Measurements from ENCODE around the gene KLK3. TPM values are rescaled to one million over a fixed set of nuclear protein-coding genes. Genes with fewer than 3 reads are reported as not detected.

Gene KLK3
- total RNA-seq, 2 donors from 2014 or later = not detected

GRCh38 chr19:50821622-50822021, 33.1 kb upstream of the KLK3 start:
- no peak for ATAC-seq (replicated peaks in 1 of 2)
- Mint-ChIP-seq H3K4me3 (no peak overlapping the region), H3K4me1 (ENCODE audit: low read depth) (peaks cover 40% of the 10 kb centered on the region), H3K27ac (no peak overlapping the region), H3K9me3 (peaks cover 0 to 2% of the 10 kb centered on the region in 2 donors), H3K27me3 (ENCODE audit: low read depth) (peaks cover 58% of the 10 kb centered on the region), H3K36me3 (ENCODE audit: insufficient read depth in 2 of 2) (peaks cover 0 to 6% of the 10 kb centered on the region in 2 donors)
- DNase-seq = no peak

- H3K36me3 Mint-ChIP-seq (ENCODE audit: insufficient read depth in 2 of 2) = no peaks in the 10 kb centered on the region
- H3K27ac Mint-ChIP-seq = no peak overlapping the region
- H3K9me3 Mint-ChIP-seq = no peaks in the 10 kb centered on the region
- DNase-seq = no peak
- H3K4me1 Mint-ChIP-seq (ENCODE audit: low read depth) = peaks cover 29% of the 10 kb centered on the region
- ATAC-seq (replicated peaks in 1 of 2) = no peak
- H3K4me3 Mint-ChIP-seq = no peak overlapping the region
- peaks cover 68% of the 10 kb centered on the region for H3K27me3 Mint-ChIP-seq (ENCODE audit: low read depth)
These were observed 32.0 kb upstream of the KLK3 start for GRCh38 chr19:50822661-50823208.

GRCh38 chr19:50823389-50824042, 31.2 kb upstream of the KLK3 start, which contains the start of gene KLK1:
Gene KLK1 (minus strand): TSS chr19:50823787. CDS start chr19:50823748, 39 bp downstream.
- no peak within 1 kb of the TSS for H3K27ac Mint-ChIP-seq
- DNase-seq = no peak
- no peak within 1 kb of the TSS for H3K4me3 Mint-ChIP-seq
- no peak for ATAC-seq (replicated peaks in 1 of 2)
- no peaks in the 10 kb centered on the region for H3K36me3 Mint-ChIP-seq (ENCODE audit: insufficient read depth in 2 of 2)
- peaks cover 21% of the 10 kb centered on the region for H3K4me1 Mint-ChIP-seq (ENCODE audit: low read depth)
- H3K27me3 Mint-ChIP-seq (ENCODE audit: low read depth) = peaks cover 72% of the 10 kb centered on the region
- no peaks in the 10 kb centered on the region for H3K9me3 Mint-ChIP-seq

GRCh38 chr19:50826492-50827240, 28.0 kb upstream of the KLK3 start:
- no peak for ATAC-seq (replicated peaks in 1 of 2)
- Mint-ChIP-seq H3K9me3 (no peaks in the 10 kb centered on the region), H3K27me3 (ENCODE audit: low read depth) (peaks cover 49% of the 10 kb centered on the region), H3K4me3 (no peak overlapping the region), H3K27ac (no peak overlapping the region), H3K4me1 (ENCODE audit: low read depth) (no peaks in the 10 kb centered on the region), H3K36me3 (ENCODE audit: insufficient read depth in 2 of 2) (no peaks in the 10 kb centered on the region)
- no peak for DNase-seq

GRCh38 chr19:50827476-50827875, 27.2 kb upstream of the KLK3 start:
- no peak overlapping the region for H3K27ac Mint-ChIP-seq
- no peaks in the 10 kb centered on the region for H3K9me3 Mint-ChIP-seq
- no peaks in the 10 kb centered on the region for H3K36me3 Mint-ChIP-seq (ENCODE audit: insufficient read depth in 2 of 2)
- no peak overlapping the region for H3K4me3 Mint-ChIP-seq
- ATAC-seq (replicated peaks in 1 of 2) (no peak), DNase-seq (no peak)
- H3K4me1 Mint-ChIP-seq (ENCODE audit: low read depth) = no peaks in the 10 kb centered on the region
- peaks cover 49% of the 10 kb centered on the region for H3K27me3 Mint-ChIP-seq (ENCODE audit: low read depth)

GRCh38 chr19:50829801-50830200, 24.9 kb upstream of the KLK3 start:
- Mint-ChIP-seq H3K27me3 (ENCODE audit: low read depth) (peaks cover 57% of the 10 kb centered on the region), H3K4me1 (ENCODE audit: low read depth) (no peaks in the 10 kb centered on the region), H3K36me3 (ENCODE audit: insufficient read depth in 2 of 2) (no peaks in the 10 kb centered on the region), H3K27ac (no peak overlapping the region), H3K9me3 (no peaks in the 10 kb centered on the region), H3K4me3 (no peak overlapping the region)
- no peak for ATAC-seq (replicated peaks in 1 of 2)
- no peak for DNase-seq

- no peak for ATAC-seq (replicated peaks in 1 of 2)
- DNase-seq = no peak
- H3K27me3 Mint-ChIP-seq (ENCODE audit: low read depth) = peaks cover 63% of the 10 kb centered on the region
- no peak overlapping the region for H3K27ac Mint-ChIP-seq
- peaks cover 5% of the 10 kb centered on the region for H3K4me1 Mint-ChIP-seq (ENCODE audit: low read depth)
- no peak overlapping the region for H3K4me3 Mint-ChIP-seq
- H3K36me3 Mint-ChIP-seq (ENCODE audit: insufficient read depth in 2 of 2) = no peaks in the 10 kb centered on the region
- no peaks in the 10 kb centered on the region for H3K9me3 Mint-ChIP-seq
These were observed 24.3 kb upstream of the KLK3 start for GRCh38 chr19:50830266-50831025.

- peaks cover 64% of the 10 kb centered on the region for H3K27me3 Mint-ChIP-seq (ENCODE audit: low read depth)
- no peaks in the 10 kb centered on the region for H3K9me3 Mint-ChIP-seq
- peaks cover 8% of the 10 kb centered on the region for H3K4me1 Mint-ChIP-seq (ENCODE audit: low read depth)
- no peak overlapping the region for H3K27ac Mint-ChIP-seq
- no peaks in the 10 kb centered on the region for H3K36me3 Mint-ChIP-seq (ENCODE audit: insufficient read depth in 2 of 2)
- no peak overlapping the region for H3K4me3 Mint-ChIP-seq
- no peak for ATAC-seq (replicated peaks in 1 of 2)
- DNase-seq = no peak
These were observed 23.7 kb upstream of the KLK3 start for GRCh38 chr19:50831026-50831396.

- Mint-ChIP-seq H3K36me3 (ENCODE audit: insufficient read depth in 2 of 2) (no peaks in the 10 kb centered on the region), H3K27ac (no peak overlapping the region), H3K27me3 (ENCODE audit: low read depth) (peaks cover 65% of the 10 kb centered on the region), H3K4me3 (no peak overlapping the region), H3K9me3 (no peaks in the 10 kb centered on the region), H3K4me1 (ENCODE audit: low read depth) (peaks cover 22% of the 10 kb centered on the region)
- DNase-seq (no peak), ATAC-seq (replicated peaks in 1 of 2) (no peak)
These were observed 22.0 kb upstream of the KLK3 start for GRCh38 chr19:50832666-50833065.

GRCh38 chr19:50833117-50833801, 21.5 kb upstream of the KLK3 start, which contains the start of gene KLK15:
Gene KLK15 (minus strand): TSS chr19:50833574. CDS start chr19:50831492, 2,082 bp downstream.
- H3K27ac Mint-ChIP-seq = no peak within 1 kb of the TSS
- no peak for ATAC-seq (replicated peaks in 1 of 2)
- no peaks in the 10 kb centered on the region for H3K36me3 Mint-ChIP-seq (ENCODE audit: insufficient read depth in 2 of 2)
- H3K4me1 Mint-ChIP-seq (ENCODE audit: low read depth) = peaks cover 22% of the 10 kb centered on the region
- H3K9me3 Mint-ChIP-seq = no peaks in the 10 kb centered on the region
- no peak for DNase-seq
- H3K27me3 Mint-ChIP-seq (ENCODE audit: low read depth) = peaks cover 63% of the 10 kb centered on the region
- no peak within 1 kb of the TSS for H3K4me3 Mint-ChIP-seq

GRCh38 chr19:50833802-50834167, 20.9 kb upstream of the KLK3 start:
- Mint-ChIP-seq H3K4me1 (ENCODE audit: low read depth) (peaks cover 22% of the 10 kb centered on the region), H3K27ac (no peak overlapping the region), H3K27me3 (ENCODE audit: low read depth) (peaks cover 68% of the 10 kb centered on the region), H3K36me3 (ENCODE audit: insufficient read depth in 2 of 2) (no peaks in the 10 kb centered on the region), H3K4me3 (no peak overlapping the region), H3K9me3 (no peaks in the 10 kb centered on the region)
- ATAC-seq (replicated peaks in 1 of 2) (no peak), DNase-seq (no peak)

- Mint-ChIP-seq H3K9me3 (no peaks in the 10 kb centered on the region), H3K27ac (no peak overlapping the region), H3K4me1 (ENCODE audit: low read depth) (peaks cover 22% of the 10 kb centered on the region), H3K27me3 (ENCODE audit: low read depth) (peaks cover 71% of the 10 kb centered on the region), H3K4me3 (peak overlapping the region; percentile 87 to 93), H3K36me3 (ENCODE audit: insufficient read depth in 2 of 2) (no peaks in the 10 kb centered on the region)
- no peak for DNase-seq
- peak in 1 of 2 donors; percentile 12 for ATAC-seq (replicated peaks in 1 of 2)
These were observed 19.5 kb upstream of the KLK3 start for GRCh38 chr19:50835103-50835784.

Measured in activated T-cell treated with anti-CD3 and anti-CD28 coated beads, Interleukin-2, amount 50 U/mL, for 72 hours (primary cell).